ENCODE results near the gene ITGA5.

Gene ITGA5

DNA sequence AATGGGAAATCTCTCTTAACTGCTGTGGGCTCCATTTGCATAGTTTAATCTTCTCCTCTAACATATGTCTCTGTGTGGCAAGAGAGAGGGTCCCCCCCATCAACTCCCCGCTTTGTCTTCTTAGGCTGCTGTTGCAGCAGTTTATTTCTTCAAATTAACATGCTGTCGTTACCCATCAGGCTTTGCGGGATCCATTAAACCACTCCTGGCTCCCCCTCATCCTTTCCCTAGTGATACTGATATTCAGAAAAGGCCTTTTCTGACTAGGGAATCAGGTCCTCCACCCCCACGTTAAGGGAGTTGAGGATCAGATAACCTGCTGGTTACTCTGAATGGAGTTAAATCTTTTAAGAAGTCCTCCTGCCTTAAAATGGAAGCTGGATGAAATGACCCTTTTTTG, 70.0 kb downstream of the ITGA5 start:
- DNase-seq = no peak

Measured in T1000 (cell line).